Lower lobe of right lung (tissue), 2 donors: ENCODE data around the gene ZSCAN32. TPM values are rescaled to one million over a fixed set of nuclear protein-coding genes. Genes with fewer than 3 reads are reported as not detected.

Experiments
- ATAC-seq, 2 donors: fragments of 200-7000 bp; cut with Tn5 transposase; one replicate each; pipeline ENCODE4 v1.9.1; 2020 to 2022; ENCODE audit warnings: mild to moderate bottlenecking in 2 of 2, moderate library complexity in 2 of 2
- DNase-seq: peaks from one replicate; pipeline ENCODE4 v3.0.0-alpha.2; 2020
- H3K27ac ChIP-seq: fragments of 200-600 bp; one replicate; pipeline ENCODE4 v1.8.0; 2022
- H3K27me3 ChIP-seq: fragments of 200-600 bp; one replicate; pipeline ENCODE4 v1.8.0; 2022; ENCODE audit warnings: low read depth
- H3K36me3 ChIP-seq: fragments of 200-600 bp; one replicate; pipeline ENCODE4 v1.8.0; 2022; ENCODE audit warnings: mild to moderate bottlenecking
- H3K4me1 ChIP-seq: fragments of 200-600 bp; one replicate; pipeline ENCODE4 v1.8.0; 2022
- H3K4me3 ChIP-seq: fragments of 200-600 bp; one replicate; pipeline ENCODE4 v1.8.0; 2022; ENCODE audit warnings: mild to moderate bottlenecking
- H3K9me3 ChIP-seq: fragments of 200-600 bp; one replicate; pipeline ENCODE4 v1.8.0; 2022
- intact Hi-C: fragments of 100-400 bp; cut with DNase I; formaldehyde crosslinking; loops from one replicate; pipeline ENCODE4 v1.11.0; 2022
- total RNA-seq: library from RNA; stranded (reverse); fragmentation: NEBNext Ultra II Directional; extraction: Animal tissue kit (Norgen Biotek cat#: 25700); gene quantifications from one replicate; pipeline ENCODE4 v1.2.1, GENCODE V29; 2021
- TF ChIP-seq, protein P1 (sequence below): fragments of 200-600 bp; IDR thresholded peaks from one replicate; pipeline ENCODE4 v1.8.0; 2022; ENCODE audit warnings: antibody characterized with exemption, mild to moderate bottlenecking
- donor health status: DM: no; HTN: yes; CAD: no; lungs with severe emphysema.

Gene ZSCAN32
- total RNA-seq, 1 donor from 2014 or later, result 12.7 TPM

DNA sequence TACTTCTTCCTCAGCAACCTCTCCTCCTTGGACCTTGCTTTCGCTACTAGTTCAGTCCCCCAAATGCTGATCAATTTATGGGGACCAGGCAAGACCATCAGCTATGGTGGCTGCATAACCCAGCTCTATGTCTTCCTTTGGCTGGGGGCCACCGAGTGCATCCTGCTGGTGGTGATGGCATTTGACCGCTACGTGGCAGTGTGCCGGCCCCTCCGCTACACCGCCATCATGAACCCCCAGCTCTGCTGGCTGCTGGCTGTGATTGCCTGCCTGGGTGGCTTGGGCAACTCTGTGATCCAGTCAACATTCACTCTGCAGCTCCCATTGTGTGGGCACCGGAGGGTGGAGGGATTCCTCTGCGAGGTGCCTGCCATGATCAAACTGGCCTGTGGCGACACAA, 44.7 kb downstream of the ZSCAN32 start:
- intact Hi-C loops, result no loop called here
- no peak for DNase-seq
- Histone ChIP-seq H3K4me3 (no peak overlapping the region), H3K27ac (no peak overlapping the region), H3K36me3 (no peaks in the 10 kb centered on the region), H3K9me3 (no peaks in the 10 kb centered on the region), H3K4me1 (no peaks in the 10 kb centered on the region), H3K27me3 (peaks cover 8% of the 10 kb centered on the region)
- TF ChIP-seq, protein P1, sequence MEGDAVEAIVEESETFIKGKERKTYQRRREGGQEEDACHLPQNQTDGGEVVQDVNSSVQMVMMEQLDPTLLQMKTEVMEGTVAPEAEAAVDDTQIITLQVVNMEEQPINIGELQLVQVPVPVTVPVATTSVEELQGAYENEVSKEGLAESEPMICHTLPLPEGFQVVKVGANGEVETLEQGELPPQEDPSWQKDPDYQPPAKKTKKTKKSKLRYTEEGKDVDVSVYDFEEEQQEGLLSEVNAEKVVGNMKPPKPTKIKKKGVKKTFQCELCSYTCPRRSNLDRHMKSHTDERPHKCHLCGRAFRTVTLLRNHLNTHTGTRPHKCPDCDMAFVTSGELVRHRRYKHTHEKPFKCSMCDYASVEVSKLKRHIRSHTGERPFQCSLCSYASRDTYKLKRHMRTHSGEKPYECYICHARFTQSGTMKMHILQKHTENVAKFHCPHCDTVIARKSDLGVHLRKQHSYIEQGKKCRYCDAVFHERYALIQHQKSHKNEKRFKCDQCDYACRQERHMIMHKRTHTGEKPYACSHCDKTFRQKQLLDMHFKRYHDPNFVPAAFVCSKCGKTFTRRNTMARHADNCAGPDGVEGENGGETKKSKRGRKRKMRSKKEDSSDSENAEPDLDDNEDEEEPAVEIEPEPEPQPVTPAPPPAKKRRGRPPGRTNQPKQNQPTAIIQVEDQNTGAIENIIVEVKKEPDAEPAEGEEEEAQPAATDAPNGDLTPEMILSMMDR, result no peak
- no peak for ATAC-seq

DNA sequence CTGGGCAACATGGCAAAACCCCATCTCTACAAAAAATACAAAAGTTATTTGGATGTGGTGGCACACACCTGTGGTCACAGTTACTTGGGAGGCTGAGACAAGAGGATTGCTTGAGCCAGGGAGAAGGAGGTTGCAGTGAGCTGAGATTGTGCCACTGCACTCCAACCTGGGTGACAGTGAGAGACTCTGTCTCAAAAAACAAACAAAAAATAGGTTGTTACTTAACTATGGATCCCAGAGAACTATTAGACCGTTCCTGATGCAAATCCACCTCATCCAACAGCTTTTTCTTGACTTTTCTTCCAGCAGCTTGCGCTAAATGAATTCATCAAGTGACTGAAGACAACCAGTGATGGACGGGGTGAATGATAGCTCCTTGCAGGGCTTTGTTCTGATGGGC, 45.2 kb downstream of the ZSCAN32 start, which contains the start of gene OR2C1:
OR2C1 (plus strand) TSS at position 301 of the 400 bp plus-strand sequence; CDS start at position 353, 52 bp downstream.
- DNase-seq (no peak), ATAC-seq (no peak)
- Histone ChIP-seq H3K27ac (no peak within 1 kb of the TSS), H3K36me3 (no peaks in the 10 kb centered on the region), H3K4me3 (no peak within 1 kb of the TSS), H3K4me1 (no peaks in the 10 kb centered on the region), H3K9me3 (no peaks in the 10 kb centered on the region), H3K27me3 (peaks cover 4% of the 10 kb centered on the region)
- intact Hi-C loops, result no loop called here
- TF ChIP-seq, protein P1, result no peak

DNA sequence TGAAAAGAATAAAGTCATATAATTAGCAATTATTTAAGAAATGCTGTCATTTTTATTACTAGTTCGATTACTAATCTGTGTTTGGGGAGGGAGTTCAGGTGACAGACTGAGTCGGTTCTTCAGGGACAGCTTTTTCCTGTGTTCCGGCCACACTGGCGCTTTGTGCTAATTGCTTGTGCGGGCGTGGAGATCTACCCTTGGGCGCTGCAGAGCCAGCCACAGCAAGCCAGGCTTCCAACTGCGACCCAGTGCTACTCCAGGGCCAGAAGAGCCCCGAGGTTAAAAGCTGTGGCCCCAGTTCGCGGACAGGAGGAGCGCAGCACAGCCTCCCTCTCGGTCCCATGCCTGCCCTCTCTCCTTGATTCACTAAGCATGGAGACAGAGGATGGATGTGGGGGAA, 51.6 kb downstream of the ZSCAN32 start:
- ATAC-seq (no peak), DNase-seq (no peak)
- TF ChIP-seq, protein P1, result no peak

DNA sequence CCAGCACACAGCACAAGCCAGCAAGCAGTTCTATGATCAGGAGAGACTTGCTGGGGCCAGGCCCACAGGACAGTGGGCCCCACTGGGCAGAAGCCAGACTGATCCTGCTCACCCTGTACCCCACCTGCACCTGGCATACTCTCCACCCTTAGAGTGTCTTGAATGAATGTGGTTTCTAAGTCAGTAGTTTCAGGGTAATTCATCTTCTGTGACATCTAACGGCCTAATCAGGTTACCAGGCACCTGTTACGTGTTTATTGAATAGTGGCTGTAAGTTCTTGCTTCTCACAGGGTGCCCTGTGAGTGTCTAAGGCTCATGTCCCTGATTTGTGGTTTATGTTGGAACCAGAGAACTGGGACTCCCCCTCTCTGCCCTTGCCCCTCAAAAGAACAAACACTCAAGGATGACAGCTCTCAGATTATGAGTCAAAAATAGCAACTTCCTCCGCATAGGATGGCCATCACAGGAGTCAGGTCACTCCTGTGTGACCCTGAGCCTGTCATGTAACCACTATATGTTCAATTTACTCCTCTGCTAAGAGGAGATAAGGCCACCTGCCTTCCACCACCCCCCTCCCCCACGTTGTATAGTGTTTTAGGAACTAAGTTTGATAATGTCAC, 52.1 kb downstream of the ZSCAN32 start:
- Histone ChIP-seq H3K27ac (no peak overlapping the region), H3K36me3 (no peaks in the 10 kb centered on the region), H3K27me3 (no peaks in the 10 kb centered on the region), H3K9me3 (no peaks in the 10 kb centered on the region), H3K4me1 (no peaks in the 10 kb centered on the region), H3K4me3 (no peak overlapping the region)
- TF ChIP-seq, protein P1, result no peak
- DNase-seq (no peak), ATAC-seq (no peak)
- intact Hi-C loops, result no loop called here

More for the DNA sequence above, 51.6 kb downstream of the ZSCAN32 start:
- Histone ChIP-seq H3K27ac (no peak overlapping the region), H3K27me3 (no peaks in the 10 kb centered on the region), H3K4me3 (no peak overlapping the region), H3K36me3 (no peaks in the 10 kb centered on the region), H3K4me1 (no peaks in the 10 kb centered on the region), H3K9me3 (no peaks in the 10 kb centered on the region)
- intact Hi-C loops, result no loop called here

DNA sequence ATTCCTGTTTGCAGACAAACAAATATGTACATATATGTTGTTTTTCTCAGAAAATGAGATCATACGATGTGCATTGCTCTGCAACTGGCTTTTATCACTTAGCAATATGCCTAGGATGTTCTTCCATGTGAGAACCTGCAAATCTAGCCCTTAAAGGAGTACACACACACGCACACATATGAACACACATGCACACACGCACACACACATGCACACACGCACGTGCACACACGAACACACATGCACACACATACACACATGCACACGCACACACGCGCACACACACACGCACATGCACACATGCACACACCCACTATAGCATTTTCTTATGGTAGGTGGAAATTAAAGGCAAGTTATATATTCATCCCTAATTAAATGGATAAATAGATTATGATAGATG, 53.2 kb downstream of the ZSCAN32 start:
- DNase-seq (no peak), ATAC-seq (no peak)
- TF ChIP-seq, protein P1, result no peak
- no peaks in the 10 kb centered on the region for H3K36me3 ChIP-seq
- intact Hi-C loops, result no loop called here
- no peaks in the 10 kb centered on the region for H3K9me3 ChIP-seq
- H3K27ac ChIP-seq, result no peak overlapping the region
- H3K4me3 ChIP-seq, result no peak overlapping the region
- H3K27me3 ChIP-seq, result no peaks in the 10 kb centered on the region
- H3K4me1 ChIP-seq, result no peaks in the 10 kb centered on the region
